ENCODE measurements around the gene DCUN1D4.

Gene DCUN1D4

DNA sequence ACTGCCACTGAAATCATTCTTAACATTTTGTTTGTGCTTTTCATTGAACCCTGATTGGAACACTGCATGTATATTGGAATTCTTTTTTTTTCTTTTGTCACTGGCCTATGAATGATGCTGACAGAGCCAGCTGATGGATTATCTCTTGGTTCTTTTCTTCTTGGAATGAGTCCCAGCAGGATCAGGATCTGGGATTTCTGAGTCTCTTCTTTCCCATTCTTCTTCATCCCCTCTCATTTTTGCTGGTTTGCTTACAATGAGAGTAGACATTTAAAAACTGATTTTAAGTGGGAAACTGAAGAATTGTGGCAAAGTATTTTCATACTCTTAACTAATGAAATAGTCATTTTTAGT is 9.0 kb downstream of the DCUN1D4 start:
- Histone ChIP-seq H3K4me2 (ENCODE audit: low read depth, low read length, poor library complexity, severe bottlenecking) (no peak overlapping the region), H4K20me1 (ENCODE audit: low read depth, low read length) (peaks cover 19% of the 10 kb centered on the region), H3K79me2 (ENCODE audit: insufficient read depth, low read length) (peaks cover 100% of the 10 kb centered on the region), H3F3A (ENCODE audit: insufficient read depth) (no peaks in the 10 kb centered on the region), H3K4me3 (ENCODE audit: insufficient read depth, low read length, poor library complexity, severe bottlenecking) (no peak overlapping the region), H3K27ac (ENCODE audit: low read depth, low read length) (no peak overlapping the region), H3K9me2 (replicated peaks; ENCODE audit: insufficient read depth, low read length) (no peaks in the 10 kb centered on the region), H3K36me3 (ENCODE audit: low read length) (no peaks in the 10 kb centered on the region), H3K27me3 (ENCODE audit: low read length) (no peaks in the 10 kb centered on the region), H2AFZ (ENCODE audit: low read depth, low read length, severe bottlenecking) (no peak overlapping the region), H3K9me3 (ENCODE audit: insufficient read depth, low read length) (no peaks in the 10 kb centered on the region), H3K9ac (ENCODE audit: low read length) (no peak overlapping the region)
- no peak for TF ChIP-seq EZH2phosphoT487 (conservative IDR thresholded peaks at IDR 0.05; ENCODE audit: low read length)
- no peak for TF ChIP-seq CTCF (IDR thresholded peaks at IDR 0.05; ENCODE audit: insufficient read depth, low read length, poor library complexity, severe bottlenecking)

GRCh38 chr4:51853027-51853682 is 10.2 kb downstream of the DCUN1D4 start:
- Histone ChIP-seq H3F3A (ENCODE audit: insufficient read depth) (no peaks in the 10 kb centered on the region), H3K79me2 (ENCODE audit: insufficient read depth, low read length) (peaks cover 100% of the 10 kb centered on the region), H3K27ac (ENCODE audit: low read depth, low read length) (no peak overlapping the region)

GRCh38 chr4:51855270-51855669 is 12.3 kb downstream of the DCUN1D4 start:
- Histone ChIP-seq H3K36me3 (ENCODE audit: low read length) (no peaks in the 10 kb centered on the region), H4K20me1 (ENCODE audit: low read depth, low read length) (peaks cover 32% of the 10 kb centered on the region), H3K4me2 (ENCODE audit: low read depth, low read length, poor library complexity, severe bottlenecking) (no peak overlapping the region), H3K9me3 (ENCODE audit: insufficient read depth, low read length) (no peaks in the 10 kb centered on the region), H3K4me3 (ENCODE audit: insufficient read depth, low read length, poor library complexity, severe bottlenecking) (no peak overlapping the region), H3K79me2 (ENCODE audit: insufficient read depth, low read length) (peaks cover 100% of the 10 kb centered on the region), H3K9me2 (replicated peaks; ENCODE audit: insufficient read depth, low read length) (no peaks in the 10 kb centered on the region), H3F3A (ENCODE audit: insufficient read depth) (no peaks in the 10 kb centered on the region), H3K9ac (ENCODE audit: low read length) (no peak overlapping the region), H3K27ac (ENCODE audit: low read depth, low read length) (no peak overlapping the region), H2AFZ (ENCODE audit: low read depth, low read length, severe bottlenecking) (no peak overlapping the region), H3K27me3 (ENCODE audit: low read length) (no peaks in the 10 kb centered on the region)
- no peak for TF ChIP-seq CTCF (IDR thresholded peaks at IDR 0.05; ENCODE audit: insufficient read depth, low read length, poor library complexity, severe bottlenecking)
- TF ChIP-seq EZH2phosphoT487 (conservative IDR thresholded peaks at IDR 0.05; ENCODE audit: low read length): no peak

More at GRCh38 chr4:51853027-51853682, 10.2 kb downstream of the DCUN1D4 start:
- TF ChIP-seq EZH2phosphoT487 (conservative IDR thresholded peaks at IDR 0.05; ENCODE audit: low read length) (no peak), CTCF (IDR thresholded peaks at IDR 0.05; ENCODE audit: insufficient read depth, low read length, poor library complexity, severe bottlenecking) (no peak)
- no peak overlapping the region for H3K4me3 ChIP-seq (ENCODE audit: insufficient read depth, low read length, poor library complexity, severe bottlenecking)
- peaks cover 28% of the 10 kb centered on the region for H4K20me1 ChIP-seq (ENCODE audit: low read depth, low read length)
- no peaks in the 10 kb centered on the region for H3K27me3 ChIP-seq (ENCODE audit: low read length)
- no peaks in the 10 kb centered on the region for H3K9me3 ChIP-seq (ENCODE audit: insufficient read depth, low read length)
- H3K36me3 ChIP-seq (ENCODE audit: low read length): no peaks in the 10 kb centered on the region
- H3K4me2 ChIP-seq (ENCODE audit: low read depth, low read length, poor library complexity, severe bottlenecking): no peak overlapping the region
- no peak overlapping the region for H2AFZ ChIP-seq (ENCODE audit: low read depth, low read length, severe bottlenecking)
- H3K9ac ChIP-seq (ENCODE audit: low read length): no peak overlapping the region
- H3K9me2 ChIP-seq (replicated peaks; ENCODE audit: insufficient read depth, low read length): no peaks in the 10 kb centered on the region

Measured in SU-DHL-6 (cell line).